H1 (cell line): Measurements from ENCODE around the gene CABCOCO1. TPM values are rescaled to one million over a fixed set of nuclear protein-coding genes. Genes with fewer than 3 reads are reported as not detected.

Experiments used
- ATF3 ChIP-seq: IDR thresholded peaks from 2 replicates; pipeline ENCODE4 v1.6.1; 2011; ENCODE audit warnings: low read depth, mild to moderate bottlenecking, low read length; ENCODE audit not compliant: insufficient read depth
- CHD1 ChIP-seq: IDR thresholded peaks from 2 replicates; pipeline ENCODE4 v1.6.1; 2012; ENCODE audit warnings: low read depth, low read length, improper control_type of control experiment
- CHD2 ChIP-seq: IDR thresholded peaks from 2 replicates; pipeline ENCODE4 v1.6.1; 2012; ENCODE audit warnings: low read length, improper control_type of control experiment
- GABPA ChIP-seq: IDR thresholded peaks from 2 replicates; pipeline ENCODE4 v1.6.1; 2011; ENCODE audit warnings: mild to moderate bottlenecking, low read length, moderate library complexity, borderline replicate concordance; ENCODE audit not compliant: insufficient read depth
- SIN3A ChIP-seq, 2 experiments: IDR thresholded peaks in 1 of 2; conservative IDR thresholded peaks in 1 of 2; 2 replicates each; pipeline ENCODE4 v1.6.1; 2011 to 2012; ENCODE audit warnings: low read length in 2 of 2, improper control_type of control experiment in 1 of 2, low read depth in 1 of 2, mild to moderate bottlenecking in 1 of 2
- TAF1 ChIP-seq: IDR thresholded peaks from 2 replicates; pipeline ENCODE4 v1.6.1; 2011; ENCODE audit warnings: mild to moderate bottlenecking, low read depth, low read length
- TAF7 ChIP-seq: optimal IDR thresholded peaks from 2 replicates; pipeline ENCODE3; 2011; ENCODE audit warnings: low read depth, mild to moderate bottlenecking, inconsistent platforms, low read length, moderate library complexity, borderline replicate concordance
- YY1 ChIP-seq: IDR thresholded peaks from 2 replicates; pipeline ENCODE4 v1.6.1; 2011; ENCODE audit warnings: low read depth, mild to moderate bottlenecking, low read length
- polyA plus RNA-seq, 7 experiments: library from polyadenylated mRNA; depleted of rRNA in 3 of 7; stranded (reverse) in 5 of 7; unstranded in 2 of 7; fragments of >200 nt in 5 of 7; fragments of 200-250 nt in 2 of 7; gene quantifications; 1 replicate in 5 of 7; 2 replicates in 1 of 7; 4 replicates in 1 of 7; pipeline versions ENCODE4 v1.2.1 to v1.2.3, GENCODE V29; 2011 to 2013; ENCODE audit warnings: missing spikeins in 2 of 7, mixed read lengths in 2 of 7
- total RNA-seq: library from RNA; stranded (reverse); fragmentation: NEBNext Ultra II Directional; extraction: Animal tissue kit (Norgen Biotek cat#: 25700); gene quantifications from 2 replicates; pipeline ENCODE4 v1.2.1, GENCODE V29; 2021

The CABCOCO1 gene
- total and polyA plus RNA-seq, 2 of the 8 experiments (the other 6 are each of a cell fraction or from before 2014, with no cell fraction given), result not detected

- TF ChIP-seq ATF3, result no peak
- TF ChIP-seq CHD1, result no peak
- TF ChIP-seq TAF7, result no peak
- no peak for TF ChIP-seq YY1
- TF ChIP-seq CHD2, result no peak
- no peak for TF ChIP-seq SIN3A (conservative IDR thresholded peaks at IDR 0.05 in 1 of 2, IDR thresholded peaks at IDR 0.05 in 1 of 2; ENCODE audit: low read depth in 1 of 2, low read length in 2 of 2)
- TF ChIP-seq TAF1, result no peak
- TF ChIP-seq GABPA, result no peak
- TF ChIP-seq, all 59 proteins: peak for 0
Measured at GRCh38 chr10:61742812-61743211, 80.1 kb downstream of the CABCOCO1 start (continued).
